ENCODE results near the gene BMERB1. TPM values are rescaled to one million over a fixed set of nuclear protein-coding genes. Genes with fewer than 3 reads are reported as not detected.

The BMERB1 gene
- total and polyA plus RNA-seq, 2 experiments from 2014 or later, result 17.3 to 28.1 TPM

- TF ChIP-seq, protein P1, sequence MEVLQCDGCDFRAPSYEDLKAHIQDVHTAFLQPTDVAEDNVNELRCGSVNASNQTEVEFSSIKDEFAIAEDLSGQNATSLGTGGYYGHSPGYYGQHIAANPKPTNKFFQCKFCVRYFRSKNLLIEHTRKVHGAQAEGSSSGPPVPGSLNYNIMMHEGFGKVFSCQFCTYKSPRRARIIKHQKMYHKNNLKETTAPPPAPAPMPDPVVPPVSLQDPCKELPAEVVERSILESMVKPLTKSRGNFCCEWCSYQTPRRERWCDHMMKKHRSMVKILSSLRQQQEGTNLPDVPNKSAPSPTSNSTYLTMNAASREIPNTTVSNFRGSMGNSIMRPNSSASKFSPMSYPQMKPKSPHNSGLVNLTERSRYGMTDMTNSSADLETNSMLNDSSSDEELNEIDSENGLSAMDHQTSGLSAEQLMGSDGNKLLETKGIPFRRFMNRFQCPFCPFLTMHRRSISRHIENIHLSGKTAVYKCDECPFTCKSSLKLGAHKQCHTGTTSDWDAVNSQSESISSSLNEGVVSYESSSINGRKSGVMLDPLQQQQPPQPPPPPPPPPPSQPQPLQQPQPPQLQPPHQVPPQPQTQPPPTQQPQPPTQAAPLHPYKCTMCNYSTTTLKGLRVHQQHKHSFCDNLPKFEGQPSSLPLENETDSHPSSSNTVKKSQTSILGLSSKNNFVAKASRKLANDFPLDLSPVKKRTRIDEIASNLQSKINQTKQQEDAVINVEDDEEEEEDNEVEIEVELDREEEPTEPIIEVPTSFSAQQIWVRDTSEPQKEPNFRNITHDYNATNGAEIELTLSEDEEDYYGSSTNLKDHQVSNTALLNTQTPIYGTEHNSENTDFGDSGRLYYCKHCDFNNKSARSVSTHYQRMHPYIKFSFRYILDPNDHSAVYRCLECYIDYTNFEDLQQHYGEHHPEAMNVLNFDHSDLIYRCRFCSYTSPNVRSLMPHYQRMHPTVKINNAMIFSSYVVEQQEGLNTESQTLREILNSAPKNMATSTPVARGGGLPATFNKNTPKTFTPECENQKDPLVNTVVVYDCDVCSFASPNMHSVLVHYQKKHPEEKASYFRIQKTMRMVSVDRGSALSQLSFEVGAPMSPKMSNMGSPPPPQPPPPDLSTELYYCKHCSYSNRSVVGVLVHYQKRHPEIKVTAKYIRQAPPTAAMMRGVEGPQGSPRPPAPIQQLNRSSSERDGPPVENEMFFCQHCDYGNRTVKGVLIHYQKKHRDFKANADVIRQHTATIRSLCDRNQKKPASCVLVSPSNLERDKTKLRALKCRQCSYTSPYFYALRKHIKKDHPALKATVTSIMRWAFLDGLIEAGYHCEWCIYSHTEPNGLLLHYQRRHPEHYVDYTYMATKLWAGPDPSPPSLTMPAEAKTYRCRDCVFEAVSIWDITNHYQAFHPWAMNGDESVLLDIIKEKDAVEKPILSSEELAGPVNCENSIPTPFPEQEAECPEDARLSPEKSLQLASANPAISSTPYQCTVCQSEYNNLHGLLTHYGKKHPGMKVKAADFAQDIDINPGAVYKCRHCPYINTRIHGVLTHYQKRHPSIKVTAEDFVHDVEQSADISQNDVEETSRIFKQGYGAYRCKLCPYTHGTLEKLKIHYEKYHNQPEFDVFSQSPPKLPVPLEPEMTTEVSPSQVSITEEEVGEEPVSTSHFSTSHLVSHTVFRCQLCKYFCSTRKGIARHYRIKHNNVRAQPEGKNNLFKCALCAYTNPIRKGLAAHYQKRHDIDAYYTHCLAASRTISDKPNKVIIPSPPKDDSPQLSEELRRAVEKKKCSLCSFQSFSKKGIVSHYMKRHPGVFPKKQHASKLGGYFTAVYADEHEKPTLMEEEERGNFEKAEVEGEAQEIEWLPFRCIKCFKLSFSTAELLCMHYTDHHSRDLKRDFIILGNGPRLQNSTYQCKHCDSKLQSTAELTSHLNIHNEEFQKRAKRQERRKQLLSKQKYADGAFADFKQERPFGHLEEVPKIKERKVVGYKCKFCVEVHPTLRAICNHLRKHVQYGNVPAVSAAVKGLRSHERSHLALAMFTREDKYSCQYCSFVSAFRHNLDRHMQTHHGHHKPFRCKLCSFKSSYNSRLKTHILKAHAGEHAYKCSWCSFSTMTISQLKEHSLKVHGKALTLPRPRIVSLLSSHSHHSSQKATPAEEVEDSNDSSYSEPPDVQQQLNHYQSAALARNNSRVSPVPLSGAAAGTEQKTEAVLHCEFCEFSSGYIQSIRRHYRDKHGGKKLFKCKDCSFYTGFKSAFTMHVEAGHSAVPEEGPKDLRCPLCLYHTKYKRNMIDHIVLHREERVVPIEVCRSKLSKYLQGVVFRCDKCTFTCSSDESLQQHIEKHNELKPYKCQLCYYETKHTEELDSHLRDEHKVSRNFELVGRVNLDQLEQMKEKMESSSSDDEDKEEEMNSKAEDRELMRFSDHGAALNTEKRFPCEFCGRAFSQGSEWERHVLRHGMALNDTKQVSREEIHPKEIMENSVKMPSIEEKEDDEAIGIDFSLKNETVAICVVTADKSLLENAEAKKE (CRISPR knock-in tag; IDR thresholded peaks at IDR 0.05), result no peak
- no peak for TF ChIP-seq NANOG (IDR thresholded peaks at IDR 0.05; ENCODE audit: borderline replicate concordance)
- no peak for TF ChIP-seq EZH2phosphoT487 (IDR thresholded peaks at IDR 0.05; ENCODE audit: unreplicated experiment)
- no peak for TF ChIP-seq CREB1 (CRISPR knock-in tag; IDR thresholded peaks at IDR 0.05; ENCODE audit: low read depth)
- TF ChIP-seq CTCF (conservative IDR thresholded peaks at IDR 0.05; ENCODE audit: low read depth in 2 of 2), result no peak
Observed at GRCh38 chr16:15494236-15494635, 59.8 kb downstream of the BMERB1 start (continued).

GRCh38 chr16:15495898-15496297 lies 61.5 kb downstream of the BMERB1 start:
- Histone ChIP-seq H3K4me3 (no peak overlapping the region), H3K79me2 (replicated peaks; ENCODE audit: insufficient read depth) (no peaks in the 10 kb centered on the region), H3F3A (replicated peaks; ENCODE audit: low read depth) (no peaks in the 10 kb centered on the region), H3K36me3 (ENCODE audit: insufficient read depth) (no peaks in the 10 kb centered on the region), H3K4me2 (no peak overlapping the region), H3K27me3 (ENCODE audit: insufficient read depth) (no peaks in the 10 kb centered on the region), H2AFZ (no peak overlapping the region), H3K9me2 (ENCODE audit: insufficient read depth) (0 out of 2 replicates have a peak, but pooled peaks cover 3% of the 10 kb centered on the region), H4K20me1 (replicated peaks; ENCODE audit: insufficient read depth) (no peaks in the 10 kb centered on the region; the same call in 1 of the 2 replicates), H3K27ac (ENCODE audit: low read depth) (no peak overlapping the region), H3K4me1 (ENCODE audit: insufficient read depth) (0 out of 2 replicates have a peak, but pooled peaks cover 3% of the 10 kb centered on the region)
- no peak overlapping the region for H3K27ac Mint-ChIP-seq
- peaks cover 3% of the 10 kb centered on the region for H3K27me3 Mint-ChIP-seq (ENCODE audit: insufficient read depth, low read depth, poor library complexity)
- no peak overlapping the region for H3K4me3 Mint-ChIP-seq
- no peaks in the 10 kb centered on the region for H3K36me3 Mint-ChIP-seq (ENCODE audit: low read depth)
- H3K9me3 Mint-ChIP-seq, result peaks cover 2% of the 10 kb centered on the region; the same call in 2 of the 3 replicates
- ATAC-seq (no peak), DNase-seq (ENCODE audit: low spot score) (no peak)
- H3K4me1 Mint-ChIP-seq, result peaks cover 9% of the 10 kb centered on the region
- TF ChIP-seq ZNF331 (CRISPR knock-in tag; IDR thresholded peaks at IDR 0.05; ENCODE audit: low read depth) (no peak), ZNF114 (CRISPR knock-in tag; IDR thresholded peaks at IDR 0.05) (no peak), JUNB (IDR thresholded peaks at IDR 0.05; ENCODE audit: unreplicated experiment) (no peak), CREB1 (CRISPR knock-in tag; IDR thresholded peaks at IDR 0.05; ENCODE audit: low read depth) (no peak), EZH2 (IDR thresholded peaks at IDR 0.05; ENCODE audit: low read depth, unreplicated experiment) (no peak), STAT1 (IDR thresholded peaks at IDR 0.05; ENCODE audit: unreplicated experiment) (no peak), EZH2phosphoT487 (IDR thresholded peaks at IDR 0.05; ENCODE audit: unreplicated experiment) (no peak)
